GM19043 (cell line): ENCODE results near the gene LEO1.
"Not testable (repeated sequence)": the region's sequence is repeated elsewhere in the genome, so short reads cannot be mapped to it uniquely, and the experiment has no call there.

Source experiments
- ATAC-seq: cut with Tn5 transposase; IDR thresholded peaks from one replicate; pipeline ENCODE4 v1.9.1; 2021; ENCODE audit warnings: low read depth; ENCODE audit not compliant: unreplicated experiment

Gene LEO1

GRCh38 chr15:52004806-52005205, 33.2 kb upstream of the LEO1 start:
- ATAC-seq: no peak

GRCh38 chr15:52003710-52004109, 32.1 kb upstream of the LEO1 start:
- no peak for ATAC-seq

DNA sequence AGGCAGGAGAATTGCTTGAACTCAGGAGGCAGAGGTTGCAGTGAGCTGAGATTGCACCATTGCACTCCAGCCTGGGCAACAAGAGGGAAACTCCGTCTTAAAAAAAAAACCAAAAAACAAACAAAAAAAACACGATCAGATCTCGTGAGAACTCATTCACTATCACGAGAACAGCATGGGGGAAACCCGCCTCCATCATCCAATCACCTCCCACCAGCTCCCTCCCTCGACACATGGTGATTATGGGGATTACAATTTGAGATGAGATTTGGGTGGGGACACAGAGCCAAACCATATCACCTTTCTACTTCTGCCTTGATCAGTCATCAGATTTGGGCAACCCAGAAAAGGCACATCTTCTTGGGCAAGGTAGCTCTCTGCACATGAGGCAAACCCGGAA, 31.5 kb upstream of the LEO1 start:
- not testable (repeated sequence) for ATAC-seq

GRCh38 chr15:52002351-52002750, 30.8 kb upstream of the LEO1 start:
- ATAC-seq: no peak

DNA sequence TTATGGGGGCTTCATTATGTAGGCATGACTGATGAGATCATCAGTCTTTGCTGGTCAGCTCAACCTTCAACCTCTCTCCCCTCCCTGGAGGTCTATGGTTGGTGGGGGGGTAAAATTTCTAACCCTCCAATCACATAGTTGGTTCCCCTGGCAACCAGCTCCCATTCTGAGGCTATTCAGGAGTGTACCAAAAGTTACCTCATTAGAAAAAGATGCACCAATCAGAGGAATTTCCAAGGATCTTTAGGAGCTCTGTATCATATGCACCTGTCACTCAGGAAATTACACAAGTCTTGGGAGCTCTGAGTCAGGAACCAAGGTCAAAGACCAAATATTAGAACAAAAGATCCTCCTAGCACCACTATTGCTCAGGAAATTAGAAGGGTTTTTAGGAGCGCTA, 21.4 kb upstream of the LEO1 start:
- ATAC-seq: no peak

DNA sequence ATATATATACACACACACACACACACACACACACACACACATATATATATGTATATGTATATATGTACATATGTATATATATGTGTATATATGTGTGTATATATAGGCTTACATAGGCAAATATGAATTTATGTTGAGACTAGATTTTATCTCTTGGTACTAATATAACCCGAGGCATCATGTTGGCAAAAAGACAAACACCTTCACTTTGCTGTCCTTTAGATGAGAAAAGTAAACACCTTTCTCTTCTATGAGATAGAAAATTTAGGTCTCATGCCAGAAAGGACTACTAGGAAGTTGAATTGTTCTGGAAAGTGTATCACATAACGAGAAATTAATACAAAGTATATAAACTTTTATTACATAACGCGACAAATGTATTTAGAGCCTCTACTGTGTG, 19.6 kb upstream of the LEO1 start:
- ATAC-seq: no peak

DNA sequence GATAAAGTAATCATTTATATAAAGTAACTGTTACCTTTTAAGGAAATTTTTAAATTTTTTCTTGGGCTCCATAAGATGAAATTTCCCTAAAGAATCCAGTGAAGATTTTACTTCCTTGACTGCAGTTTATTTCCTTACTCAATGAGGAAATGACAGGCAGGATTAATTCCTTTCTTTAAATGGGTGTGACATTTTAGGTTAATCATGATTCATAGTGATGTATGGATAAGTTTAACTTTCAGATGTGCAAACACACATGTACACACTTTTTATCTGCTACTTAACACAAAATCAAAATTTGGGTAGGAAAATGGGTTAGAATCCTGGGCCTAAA, 11.2 kb upstream of the LEO1 start:
- no peak for ATAC-seq

DNA sequence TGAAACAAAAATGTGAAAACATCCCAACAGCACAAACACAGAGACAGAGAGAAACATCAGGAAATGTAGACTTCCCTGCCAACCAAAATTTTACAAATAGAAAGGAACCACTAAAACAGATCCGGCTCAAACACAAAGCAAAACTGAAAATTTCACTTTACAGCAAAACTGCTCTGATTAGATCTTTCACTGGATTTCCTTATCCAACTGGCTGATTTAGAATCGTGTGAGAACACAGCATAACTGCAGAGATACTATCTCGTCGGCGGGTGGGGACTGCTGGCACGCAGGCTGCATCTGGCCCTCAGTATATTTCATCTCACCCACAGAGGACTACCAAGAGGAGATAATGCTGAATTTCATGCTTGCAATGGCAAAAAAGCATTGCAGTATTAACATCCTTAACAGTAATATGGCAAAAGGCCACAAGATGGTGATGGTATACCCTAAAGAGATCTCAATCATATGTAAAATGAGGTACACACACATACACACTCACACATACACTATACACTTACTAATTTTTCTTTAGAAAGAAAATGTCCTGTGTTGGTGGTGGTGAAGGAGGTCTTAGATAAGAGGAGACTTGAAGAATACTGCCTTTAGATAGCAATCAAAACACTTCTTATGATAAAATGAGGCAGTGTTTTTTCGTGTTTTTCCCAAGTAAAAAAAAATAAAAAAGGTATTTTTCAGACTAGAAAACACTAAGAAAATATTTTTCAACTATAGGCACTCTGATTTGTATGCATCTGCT, 10.6 kb upstream of the LEO1 start:
- ATAC-seq: peak; percentile 88

GRCh38 chr15:51973775-51974174, 2.2 kb upstream of the LEO1 start:
- no peak for ATAC-seq

GRCh38 chr15:51973220-51973619, 1.6 kb upstream of the LEO1 start:
- ATAC-seq: no peak

- ATAC-seq: no peak
Measured at GRCh38 chr15:51971032-51971374, 575 bp downstream of the LEO1 start.

DNA sequence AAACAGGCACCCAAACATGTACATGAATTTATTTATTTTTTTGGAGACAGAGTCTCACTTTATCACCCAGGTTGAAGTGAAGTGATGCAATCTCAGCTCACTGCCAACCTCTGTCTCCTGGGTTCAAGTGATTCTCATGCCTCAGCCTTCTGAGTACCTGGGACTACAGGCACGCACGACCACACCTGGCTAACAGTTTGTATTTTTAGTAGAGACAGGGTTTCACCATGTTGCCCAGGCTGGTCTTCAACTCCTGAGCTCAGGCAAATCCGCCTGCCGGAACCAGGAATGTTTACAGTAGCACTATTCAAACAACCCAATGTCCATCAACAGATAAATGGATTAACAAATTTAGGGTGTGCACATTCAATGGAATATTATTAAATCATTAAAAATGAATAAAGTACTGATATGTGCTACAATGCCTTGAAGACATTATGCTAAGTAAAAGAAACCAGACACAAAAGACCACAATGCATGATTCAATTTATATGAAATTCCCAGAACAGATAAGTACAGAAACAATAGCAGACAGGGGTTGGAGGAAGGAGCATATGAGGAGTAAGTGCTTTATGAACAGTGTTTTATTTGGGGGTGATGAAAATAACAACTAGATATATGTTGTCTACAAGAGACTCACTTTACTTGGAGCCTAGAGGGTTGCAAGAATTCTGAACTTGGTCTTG, 1.3 kb downstream of the LEO1 start:
- no peak for ATAC-seq

DNA sequence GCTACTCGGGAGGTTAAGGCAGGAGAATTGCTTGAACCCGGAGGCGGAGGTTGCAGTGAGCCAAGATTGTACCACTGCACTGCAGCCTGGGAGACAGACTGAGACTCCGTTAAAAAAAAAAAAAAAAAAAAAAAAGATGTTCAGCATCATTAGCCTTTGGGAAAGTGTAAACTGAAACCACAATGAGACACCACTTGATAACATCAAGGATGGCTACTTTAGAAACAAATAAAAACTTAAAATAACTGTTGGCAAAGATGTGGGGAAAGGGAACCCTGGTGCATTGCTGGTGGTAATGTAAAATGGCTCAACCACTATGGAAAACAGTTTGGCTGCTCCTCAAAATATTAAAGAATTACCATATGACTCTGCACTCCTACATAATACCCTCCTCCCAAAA, 1.9 kb downstream of the LEO1 start:
- no peak for ATAC-seq

DNA sequence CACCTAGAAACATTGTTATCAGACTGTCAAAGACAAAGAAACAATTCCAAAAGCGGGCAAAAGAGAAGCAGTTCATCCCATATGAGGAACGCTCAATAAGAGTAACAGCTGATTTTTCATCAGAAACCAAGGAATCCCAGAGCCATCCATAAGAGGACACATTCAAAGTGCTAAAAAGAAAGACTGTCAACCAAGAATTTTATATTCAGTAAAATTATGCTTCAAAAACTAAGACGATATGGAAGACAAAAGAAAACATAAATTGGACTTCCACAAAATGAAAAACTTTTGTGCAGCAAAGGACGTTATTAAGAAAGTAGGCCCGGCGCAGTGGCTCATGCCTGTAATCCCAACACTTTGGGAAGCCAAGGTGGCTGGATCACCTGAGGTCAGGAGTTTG, 4.0 kb downstream of the LEO1 start:
- ATAC-seq: no peak

DNA sequence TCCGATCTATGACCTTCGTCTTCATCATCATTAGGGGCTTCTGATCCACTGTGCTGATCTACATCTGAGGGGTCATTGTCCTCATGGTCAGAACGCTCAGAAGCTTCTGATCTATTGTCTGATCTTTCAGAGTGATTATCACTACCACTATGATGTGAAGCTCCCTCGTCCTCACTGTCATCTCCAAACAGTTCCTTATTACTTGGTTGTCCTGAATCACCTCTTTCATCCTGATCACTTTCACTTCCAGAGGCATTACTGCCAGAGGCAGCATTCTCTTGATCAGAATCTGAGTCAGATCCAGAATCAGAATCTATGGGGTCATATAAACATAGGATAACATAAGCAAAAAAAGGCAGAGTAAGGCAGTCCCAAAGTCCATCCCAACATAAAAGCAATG, 5.4 kb downstream of the LEO1 start:
- no peak for ATAC-seq

DNA sequence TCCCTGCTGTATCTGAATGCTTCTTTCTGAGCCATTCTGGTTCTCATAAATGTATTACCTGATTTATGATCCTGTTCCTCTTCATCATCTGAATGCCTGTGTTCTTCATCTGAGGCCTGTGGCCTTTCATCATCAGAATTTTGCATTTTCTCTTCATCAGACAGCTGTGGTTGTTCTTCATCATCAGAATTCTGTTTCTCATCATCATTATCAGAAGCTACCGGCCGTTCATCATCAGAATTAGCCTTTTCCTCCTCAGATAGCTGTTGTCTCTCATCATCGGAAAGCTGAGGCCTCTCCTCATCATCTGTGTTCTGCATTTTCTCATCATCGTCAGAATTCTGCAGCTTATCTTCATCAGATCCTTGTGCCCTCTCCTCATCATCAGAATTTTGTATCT, 5.9 kb downstream of the LEO1 start:
- no peak for ATAC-seq

GRCh38 chr15:51955504-51955903, 16.1 kb downstream of the LEO1 start:
- no peak for ATAC-seq

DNA sequence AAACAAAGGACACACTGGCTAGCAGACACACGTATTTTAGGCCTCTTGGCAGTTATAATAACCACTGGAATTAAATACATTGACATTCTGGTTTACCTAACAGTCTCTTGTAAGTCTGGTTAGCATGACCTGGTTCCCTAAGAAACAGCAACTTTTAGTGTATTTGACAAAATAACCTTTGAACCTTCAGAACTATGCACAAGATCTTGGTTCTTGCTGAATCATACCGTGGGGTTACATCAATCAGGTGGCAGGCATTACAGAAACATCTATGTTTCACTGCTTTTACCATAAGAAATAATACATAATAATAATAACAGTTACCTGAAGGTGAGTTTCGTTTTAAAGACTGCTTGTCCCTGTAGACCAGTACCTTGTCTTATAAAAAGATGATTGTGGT, 18.8 kb downstream of the LEO1 start:
- ATAC-seq: no peak

GRCh38 chr15:51947124-51947523, 24.5 kb downstream of the LEO1 start:
- no peak for ATAC-seq

DNA sequence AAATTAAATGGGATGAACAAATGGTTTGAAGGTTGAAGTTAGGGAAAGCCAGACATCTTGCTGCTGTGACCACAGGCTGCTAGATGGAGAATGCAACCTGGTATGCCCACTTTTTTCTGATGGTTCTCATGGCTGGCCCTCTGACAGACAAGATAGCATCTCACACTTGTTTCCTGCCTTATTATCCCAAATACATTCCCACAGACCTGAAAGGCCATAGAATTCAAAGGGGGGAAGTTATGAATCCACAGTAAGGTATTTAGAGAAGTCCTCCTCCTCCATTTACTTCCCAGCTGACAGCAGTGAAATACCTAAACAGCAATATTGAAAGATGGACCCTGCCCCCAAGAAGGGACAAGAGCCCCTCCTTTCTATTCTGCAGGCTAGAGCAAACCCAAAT, 32.4 kb downstream of the LEO1 start:
- ATAC-seq: no peak

- no peak for ATAC-seq
Measured at GRCh38 chr15:51938286-51938685, 33.3 kb downstream of the LEO1 start.

DNA sequence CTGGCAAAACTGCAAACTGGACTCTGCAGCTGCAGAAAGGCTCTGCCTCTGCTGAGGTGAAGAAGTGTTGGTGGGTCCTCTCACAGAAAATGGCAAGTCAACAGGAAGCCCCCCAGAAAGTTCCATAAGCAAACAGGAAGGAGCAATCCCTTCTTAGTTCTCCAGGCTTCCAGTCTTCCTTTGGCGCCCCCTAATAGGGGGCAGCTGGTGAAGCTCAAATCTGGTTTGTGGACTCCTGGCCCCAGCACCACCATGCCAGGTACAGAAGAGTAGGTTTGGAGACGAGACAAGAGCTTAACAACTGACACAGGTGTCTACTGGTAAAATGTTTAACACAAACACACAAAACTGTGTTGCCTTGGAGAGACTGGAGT, 35.5 kb downstream of the LEO1 start:
- ATAC-seq: no peak
